Subcutaneous adipose tissue (tissue), 4 donors: ENCODE data around the gene BOD1L1. TPM values are rescaled to one million over a fixed set of nuclear protein-coding genes. Genes with fewer than 3 reads are reported as not detected.

ENCODE experiments used
- total RNA-seq, 4 donors: library from RNA; depleted of rRNA; stranded (reverse); fragments of >200 nt; gene quantifications; one replicate each; pipeline ENCODE4 v1.1.0, GENCODE V29; 2016
- TF ChIP-seq, protein P1 (sequence below): fragments of 450-650 bp; IDR thresholded peaks from one replicate; pipeline ENCODE4 v1.5.1; 2016; ENCODE audit warnings: low read depth, mild to moderate bottlenecking, control low read depth, antibody characterized with exemption, moderate library complexity

The BOD1L1 gene
- total RNA-seq, 4 donors from 2014 or later: 41.1 to 51.4 (median 43.1) TPM

DNA sequence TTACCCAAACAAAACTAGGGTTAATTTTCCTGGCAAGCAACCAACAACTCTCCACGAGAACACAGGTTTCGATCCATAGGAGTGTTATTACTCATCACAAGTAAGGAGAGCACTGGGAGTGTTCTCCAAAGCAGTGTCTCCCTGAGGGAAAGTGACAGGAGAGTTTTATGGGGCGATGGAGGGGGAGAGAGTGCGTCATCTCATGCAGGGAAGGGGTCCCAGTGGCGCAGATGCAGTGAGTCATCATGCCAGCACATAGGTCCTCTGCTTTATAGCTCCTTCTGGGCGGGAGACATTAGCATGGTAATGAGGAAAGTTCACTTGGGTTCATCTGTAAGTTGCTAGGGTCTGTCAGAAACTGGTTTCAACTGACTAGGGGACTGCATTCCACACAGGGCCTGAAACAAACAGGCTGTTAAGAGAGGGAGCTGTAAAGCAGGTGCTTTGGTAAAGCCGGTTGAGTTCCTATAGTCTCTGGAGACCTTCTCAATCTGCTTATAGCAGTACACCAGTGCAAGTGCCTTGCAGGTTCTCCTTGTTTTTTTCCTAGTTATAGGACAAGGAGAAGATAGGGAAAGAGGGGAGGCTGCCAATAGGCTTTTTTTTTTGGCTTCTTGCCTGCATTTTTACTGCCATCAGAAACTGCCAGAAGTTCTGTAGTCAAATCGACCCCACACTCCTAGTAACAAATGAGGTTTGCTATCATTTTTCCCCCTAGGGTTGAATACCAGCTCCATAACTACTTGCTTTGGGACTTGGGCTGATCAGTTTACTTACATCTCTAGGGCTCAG, 12.8 kb upstream of the BOD1L1 start:
- TF ChIP-seq, protein P1, sequence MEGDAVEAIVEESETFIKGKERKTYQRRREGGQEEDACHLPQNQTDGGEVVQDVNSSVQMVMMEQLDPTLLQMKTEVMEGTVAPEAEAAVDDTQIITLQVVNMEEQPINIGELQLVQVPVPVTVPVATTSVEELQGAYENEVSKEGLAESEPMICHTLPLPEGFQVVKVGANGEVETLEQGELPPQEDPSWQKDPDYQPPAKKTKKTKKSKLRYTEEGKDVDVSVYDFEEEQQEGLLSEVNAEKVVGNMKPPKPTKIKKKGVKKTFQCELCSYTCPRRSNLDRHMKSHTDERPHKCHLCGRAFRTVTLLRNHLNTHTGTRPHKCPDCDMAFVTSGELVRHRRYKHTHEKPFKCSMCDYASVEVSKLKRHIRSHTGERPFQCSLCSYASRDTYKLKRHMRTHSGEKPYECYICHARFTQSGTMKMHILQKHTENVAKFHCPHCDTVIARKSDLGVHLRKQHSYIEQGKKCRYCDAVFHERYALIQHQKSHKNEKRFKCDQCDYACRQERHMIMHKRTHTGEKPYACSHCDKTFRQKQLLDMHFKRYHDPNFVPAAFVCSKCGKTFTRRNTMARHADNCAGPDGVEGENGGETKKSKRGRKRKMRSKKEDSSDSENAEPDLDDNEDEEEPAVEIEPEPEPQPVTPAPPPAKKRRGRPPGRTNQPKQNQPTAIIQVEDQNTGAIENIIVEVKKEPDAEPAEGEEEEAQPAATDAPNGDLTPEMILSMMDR: no peak

DNA sequence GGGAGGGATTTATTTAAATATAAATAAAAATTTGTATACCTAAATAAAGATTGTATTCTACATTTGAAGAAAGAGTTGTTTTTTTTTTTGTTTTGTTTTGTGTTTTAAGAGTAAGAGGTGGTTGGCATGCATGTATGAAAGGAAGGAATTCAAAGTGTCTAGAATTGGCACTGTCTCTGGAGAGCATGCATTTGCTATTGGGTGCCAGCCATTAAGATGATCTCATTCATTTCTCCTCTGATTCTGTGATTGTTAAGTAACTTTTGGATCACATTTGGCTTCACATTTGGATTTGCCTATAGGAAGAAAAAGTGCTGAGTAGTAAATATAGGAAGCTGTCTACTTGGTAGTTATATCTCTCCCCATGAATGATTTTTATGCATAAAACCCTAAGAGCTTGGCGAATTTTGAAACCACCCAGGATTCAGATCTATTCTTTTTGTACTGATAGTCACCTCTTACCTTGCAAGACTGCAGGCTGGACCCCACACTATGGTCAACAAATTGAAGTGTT, 7.8 kb upstream of the BOD1L1 start:
- TF ChIP-seq, protein P1: no peak

DNA sequence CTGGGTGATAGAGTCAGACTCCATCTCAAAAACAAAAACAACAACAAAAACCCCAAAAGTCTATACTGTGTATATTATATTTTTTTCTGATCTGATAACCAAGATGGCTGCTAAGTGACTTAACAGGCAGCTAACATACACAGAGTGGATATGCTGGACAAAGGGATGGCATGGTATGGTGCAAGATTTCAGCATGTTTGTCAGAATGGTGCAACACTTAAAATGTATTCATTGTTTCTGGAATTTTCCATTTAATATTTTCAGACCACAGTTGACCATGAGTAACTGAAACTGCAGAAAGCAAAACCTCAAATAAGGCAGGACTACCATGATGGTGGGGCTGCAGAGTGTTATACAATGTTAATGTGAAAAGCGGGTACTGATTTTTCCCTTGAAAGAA, 6.1 kb upstream of the BOD1L1 start:
- TF ChIP-seq, protein P1: no peak

DNA sequence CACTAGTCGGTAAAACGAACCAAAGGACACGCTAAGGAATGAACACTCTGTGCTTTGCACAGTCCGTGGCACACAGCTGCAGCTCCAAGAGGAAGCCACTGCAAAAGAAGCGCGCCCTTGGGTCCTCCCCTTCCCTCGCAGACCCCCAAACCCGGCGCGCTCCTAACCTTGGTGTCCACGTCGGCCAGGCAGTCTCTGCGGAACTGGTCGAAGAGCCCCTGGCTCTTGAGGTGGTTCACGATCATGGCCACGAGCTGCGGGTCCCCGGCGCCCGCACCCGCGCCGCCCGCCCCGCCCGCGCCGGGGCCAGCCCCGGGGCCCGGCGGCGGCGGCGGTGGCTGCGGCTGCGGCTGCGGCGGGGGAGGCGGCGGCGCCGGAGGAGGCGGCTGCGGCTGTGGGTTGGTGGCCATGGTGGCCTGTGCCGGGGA, 333 bp downstream of the BOD1L1 start:
- TF ChIP-seq, protein P1: no peak

DNA sequence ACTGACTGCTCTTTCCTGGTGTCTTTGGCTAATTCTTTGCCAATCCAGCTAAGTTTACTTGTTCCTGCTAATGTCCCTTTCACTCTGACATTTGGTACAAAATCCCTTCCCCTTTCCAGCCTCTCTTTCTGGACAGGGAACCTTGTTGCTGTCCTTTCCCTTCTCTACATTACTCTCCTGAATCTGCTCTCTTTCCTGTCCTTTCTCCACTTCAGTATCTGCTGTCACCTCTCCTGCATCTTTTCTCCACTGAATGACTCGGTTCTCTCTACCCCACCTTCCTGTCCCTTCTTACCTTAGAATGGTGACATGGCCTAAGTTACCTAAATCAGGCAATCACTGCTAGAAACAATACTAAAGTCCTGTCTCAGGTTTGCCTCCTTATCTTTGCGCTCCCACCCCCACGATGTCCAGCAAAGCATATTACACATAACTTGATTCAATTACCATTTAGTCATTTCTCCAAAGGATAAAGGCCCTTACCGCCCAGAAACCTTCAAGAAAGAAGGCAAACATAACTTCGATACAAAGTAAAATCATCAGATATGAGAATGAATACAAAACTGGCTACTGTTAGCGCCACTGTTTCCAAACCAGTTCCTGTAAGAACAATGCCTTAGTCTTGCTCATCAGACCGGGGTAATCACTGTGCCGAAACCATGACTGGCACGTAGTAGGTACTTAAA, 890 bp downstream of the BOD1L1 start:
- TF ChIP-seq, protein P1: no peak

DNA sequence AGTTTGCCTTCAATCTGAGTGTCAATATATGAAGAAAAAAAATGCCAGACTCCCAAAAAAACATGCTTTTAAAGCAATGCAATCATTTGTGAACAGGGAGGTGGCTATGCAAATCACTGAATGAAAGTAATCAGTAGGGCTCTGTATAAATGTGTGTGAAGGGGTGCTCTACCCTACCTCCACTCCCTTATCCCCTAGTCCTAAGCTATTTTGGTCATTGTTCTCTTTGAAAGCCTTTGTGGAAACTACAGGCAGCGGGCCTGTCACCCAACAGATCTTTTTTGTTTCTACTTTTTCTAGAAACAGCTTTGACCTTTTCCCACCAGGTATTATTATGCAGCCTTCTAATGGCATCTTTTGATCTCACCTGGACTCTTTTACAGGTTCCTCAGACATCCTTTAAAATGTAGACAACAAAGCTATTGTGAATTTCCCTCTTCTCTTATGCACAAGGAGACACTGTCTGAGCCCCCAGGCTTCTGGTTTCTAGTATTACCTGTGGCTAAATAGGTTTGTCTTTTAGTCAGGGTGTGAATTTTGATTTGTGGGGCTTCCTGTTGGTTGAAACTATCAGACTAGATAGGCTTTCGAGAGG, 9.2 kb downstream of the BOD1L1 start:
- TF ChIP-seq, protein P1: no peak

DNA sequence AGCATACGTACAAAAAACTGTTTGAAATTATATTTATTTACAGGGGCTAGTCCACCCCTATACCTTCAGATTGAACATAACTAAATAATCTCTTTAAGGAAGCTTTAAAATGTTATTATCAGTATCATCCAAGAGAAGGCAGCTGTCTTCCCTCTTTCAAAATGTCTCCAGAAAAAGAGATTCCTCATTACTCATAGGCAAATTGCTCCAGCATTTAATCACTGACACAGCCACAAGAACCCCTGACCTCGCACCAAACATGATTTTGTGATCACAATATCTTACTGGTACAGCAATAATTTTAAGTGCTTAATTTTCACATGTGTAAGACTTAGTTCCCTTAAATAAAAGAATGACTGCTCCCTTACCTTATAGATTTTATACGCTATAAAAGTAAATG, 9.7 kb downstream of the BOD1L1 start:
- TF ChIP-seq, protein P1: no peak
